HG03457 (cell line): ENCODE results near the gene OR2T5.
"Not testable (repeated sequence)": the region's sequence is repeated elsewhere in the genome, so short reads cannot be mapped to it uniquely, and the experiment has no call there.

Experiments used
- ATAC-seq: cut with Tn5 transposase; IDR thresholded peaks from one replicate; pipeline ENCODE4 v1.9.1; 2021; ENCODE audit warnings: moderate number of reproducible peaks; ENCODE audit not compliant: unreplicated experiment

The OR2T5 gene

GRCh38 chr1:248500305-248501035 is 12.1 kb downstream of the OR2T5 start:
- ATAC-seq, result not testable (repeated sequence)

DNA sequence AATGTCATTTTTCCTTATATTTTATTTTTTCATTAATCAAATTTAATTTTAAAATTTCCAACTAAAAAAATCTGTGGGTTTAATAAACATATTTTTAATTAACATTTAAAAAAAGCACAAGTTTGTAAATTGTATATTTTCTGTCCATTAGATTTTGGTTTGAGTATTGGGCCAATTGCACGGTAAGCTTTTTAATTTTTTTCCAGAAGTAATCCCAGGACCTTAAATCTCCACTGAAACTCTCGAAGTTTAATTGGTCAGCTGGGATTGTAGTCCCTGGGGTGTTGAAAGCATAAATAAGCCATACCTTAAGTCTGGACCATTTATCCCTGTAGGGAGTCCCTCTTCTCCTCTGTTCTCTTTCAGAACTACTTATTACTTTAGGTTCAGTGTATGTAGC is 19.4 kb downstream of the OR2T5 start, which contains the start of gene OR2G6:
TSS of gene OR2G6 (plus strand) at position 301 of the 400 bp plus-strand sequence. CDS start 13,574 bp downstream, outside the sequence.
- not testable (repeated sequence) for ATAC-seq

- not testable (repeated sequence) for ATAC-seq
These were observed 21.8 kb downstream of the OR2T5 start for GRCh38 chr1:248510217-248510616.

DNA sequence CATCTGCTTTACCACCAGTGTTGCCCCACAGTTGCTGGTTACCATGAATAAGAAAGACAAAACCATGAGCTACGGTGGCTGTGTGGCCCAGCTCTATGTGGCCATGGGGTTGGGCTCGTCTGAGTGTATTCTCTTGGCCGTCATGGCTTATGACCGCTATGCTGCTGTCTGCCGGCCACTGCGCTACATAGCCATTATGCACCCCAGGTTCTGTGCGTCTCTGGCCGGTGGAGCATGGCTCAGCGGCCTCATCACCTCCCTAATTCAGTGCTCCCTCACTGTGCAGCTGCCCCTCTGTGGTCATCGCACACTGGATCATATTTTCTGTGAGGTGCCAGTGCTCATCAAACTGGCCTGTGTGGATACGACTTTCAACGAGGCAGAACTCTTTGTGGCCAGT is 33.5 kb downstream of the OR2T5 start:
- no peak for ATAC-seq

DNA sequence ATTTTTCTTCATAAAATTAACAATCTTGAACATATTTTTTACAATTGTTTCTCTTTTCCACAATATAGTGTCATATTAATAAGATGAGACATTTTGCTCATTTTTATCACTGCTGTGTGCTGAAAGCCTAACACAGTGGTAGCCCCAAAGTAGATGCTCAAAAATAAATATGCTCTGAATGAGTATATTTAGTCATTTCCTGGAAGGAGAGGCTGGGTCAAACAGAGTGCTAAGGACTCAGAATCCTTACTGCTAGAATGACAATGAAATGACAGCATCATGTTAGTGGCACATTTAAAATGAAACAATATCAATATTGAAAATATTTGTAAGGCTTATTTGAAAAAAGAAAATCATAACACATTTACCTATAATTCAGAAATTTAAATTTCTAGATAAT is 49.1 kb downstream of the OR2T5 start:
- ATAC-seq, result not testable (repeated sequence)
